Calu3 (cell line): ENCODE measurements around the gene ZNF681. TPM values are rescaled to one million over a fixed set of nuclear protein-coding genes. Genes with fewer than 3 reads are reported as not detected.
"Not testable (repeated sequence)": the region's sequence is repeated elsewhere in the genome, so short reads cannot be mapped to it uniquely, and the experiment has no call there.

Experiments
- BruUV-seq: library from RNA; stranded (reverse); fragments of 400-500 nt; replicated peaks from 2 replicates; lab custom pipeline; 2021; lab: Mats Ljungman, UMichigan
- CTCF ChIA-PET: fragments of 300-600 bp; sonication (Branson Sonifier 250); formaldehyde crosslinking; loops from one replicate; lab custom pipeline; 2022; ENCODE audit warnings: antibody characterized with exemption; lab: Charles Lee
- DNase-seq: peaks from one replicate; pipeline ENCODE4 v3.0.0; 2022
- H3K27ac Mint-ChIP-seq: one replicate; pipeline ENCODE4 v1.8.0; 2022; ENCODE audit warnings: mixed read lengths; ENCODE audit not compliant: unreplicated experiment
- H3K27me3 Mint-ChIP-seq: one replicate; pipeline ENCODE4 v1.8.0; 2022; ENCODE audit warnings: mixed read lengths; ENCODE audit not compliant: unreplicated experiment
- H3K36me3 Mint-ChIP-seq: one replicate; pipeline ENCODE4 v1.8.0; 2022; ENCODE audit warnings: mild to moderate bottlenecking, moderate library complexity, mixed read lengths; ENCODE audit not compliant: insufficient read depth, unreplicated experiment
- H3K4me1 Mint-ChIP-seq: one replicate; pipeline ENCODE4 v1.8.0; 2022; ENCODE audit warnings: mild to moderate bottlenecking, low read depth, mixed read lengths; ENCODE audit not compliant: unreplicated experiment
- H3K4me3 Mint-ChIP-seq: one replicate; pipeline ENCODE4 v1.8.0; 2022; ENCODE audit warnings: mild to moderate bottlenecking, low read depth, moderate library complexity, mixed read lengths; ENCODE audit not compliant: unreplicated experiment
- H3K9me3 Mint-ChIP-seq: one replicate; pipeline ENCODE4 v1.8.0; 2022; ENCODE audit warnings: low read depth, mixed read lengths; ENCODE audit not compliant: unreplicated experiment
- intact Hi-C: fragments of 100-400 bp; cut with micrococcal nuclease; formaldehyde crosslinking; loops from one replicate; pipeline ENCODE4 v1.10.0; 2022; ENCODE audit not compliant: unreplicated experiment
- total RNA-seq: library from RNA; stranded (reverse); gene quantifications from 2 replicates; pipeline ENCODE4 v1.2.3, GENCODE V29; 2022
- TF ChIP-seq, protein P1 (sequence below): fragments of 200-600 bp; IDR thresholded peaks from one replicate; pipeline ENCODE4 v1.8.0; 2022; ENCODE audit warnings: antibody characterized with exemption; ENCODE audit not compliant: unreplicated experiment

Gene ZNF681
- total RNA-seq, 1 experiment from 2014 or later: 6.9 TPM

DNA sequence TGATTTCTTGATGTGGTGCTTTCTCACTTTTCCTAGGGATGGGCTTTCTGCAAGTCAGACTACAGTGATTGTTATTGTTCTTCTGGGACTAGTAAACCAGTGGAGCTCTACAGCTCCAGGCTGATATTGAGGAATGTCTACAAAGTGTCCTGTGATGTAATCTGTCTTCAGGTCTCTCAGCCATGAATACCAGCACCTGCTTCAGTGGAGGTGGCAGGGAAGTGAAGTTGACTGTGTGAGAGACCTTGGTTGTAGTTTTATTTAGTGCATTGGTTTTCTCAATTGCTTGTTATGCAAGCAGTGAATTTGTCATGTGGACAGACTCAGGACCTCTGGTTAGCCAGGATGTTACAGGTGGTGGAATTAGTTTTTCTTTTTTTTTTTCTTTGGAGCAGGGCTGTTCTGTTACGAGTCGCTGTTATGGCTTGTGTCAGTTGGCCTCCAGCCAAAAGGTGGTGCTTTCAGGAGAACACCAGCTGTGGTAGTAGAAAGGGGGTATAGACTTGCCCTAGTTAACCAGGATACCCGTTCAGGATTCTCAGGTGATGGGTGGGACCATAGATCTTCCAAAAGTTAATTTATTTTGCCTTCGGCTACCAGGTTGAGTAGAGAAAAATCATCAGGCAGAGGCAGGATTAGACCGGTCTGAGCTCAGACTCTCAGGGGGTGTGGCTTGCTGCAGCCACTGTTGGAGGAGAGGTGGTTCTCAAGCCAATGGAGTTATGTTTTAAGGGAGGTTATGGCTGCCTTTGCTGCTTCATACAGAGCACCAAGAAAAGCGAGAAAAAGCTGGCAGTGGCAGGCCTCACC is 59.8 kb downstream of the ZNF681 start:
- Mint-ChIP-seq H3K36me3 (no peaks in the 10 kb centered on the region), H3K4me3 (no peak overlapping the region), H3K4me1 (no peaks in the 10 kb centered on the region), H3K27me3 (no peaks in the 10 kb centered on the region), H3K9me3 (peaks cover 20% of the 10 kb centered on the region), H3K27ac (no peak overlapping the region)
- CTCF ChIA-PET: no interaction called here
- intact Hi-C loops: no loop called here
- TF ChIP-seq, protein P1, sequence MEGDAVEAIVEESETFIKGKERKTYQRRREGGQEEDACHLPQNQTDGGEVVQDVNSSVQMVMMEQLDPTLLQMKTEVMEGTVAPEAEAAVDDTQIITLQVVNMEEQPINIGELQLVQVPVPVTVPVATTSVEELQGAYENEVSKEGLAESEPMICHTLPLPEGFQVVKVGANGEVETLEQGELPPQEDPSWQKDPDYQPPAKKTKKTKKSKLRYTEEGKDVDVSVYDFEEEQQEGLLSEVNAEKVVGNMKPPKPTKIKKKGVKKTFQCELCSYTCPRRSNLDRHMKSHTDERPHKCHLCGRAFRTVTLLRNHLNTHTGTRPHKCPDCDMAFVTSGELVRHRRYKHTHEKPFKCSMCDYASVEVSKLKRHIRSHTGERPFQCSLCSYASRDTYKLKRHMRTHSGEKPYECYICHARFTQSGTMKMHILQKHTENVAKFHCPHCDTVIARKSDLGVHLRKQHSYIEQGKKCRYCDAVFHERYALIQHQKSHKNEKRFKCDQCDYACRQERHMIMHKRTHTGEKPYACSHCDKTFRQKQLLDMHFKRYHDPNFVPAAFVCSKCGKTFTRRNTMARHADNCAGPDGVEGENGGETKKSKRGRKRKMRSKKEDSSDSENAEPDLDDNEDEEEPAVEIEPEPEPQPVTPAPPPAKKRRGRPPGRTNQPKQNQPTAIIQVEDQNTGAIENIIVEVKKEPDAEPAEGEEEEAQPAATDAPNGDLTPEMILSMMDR: no peak
- no peak for DNase-seq
- BruUV-seq: no TSS peak

DNA sequence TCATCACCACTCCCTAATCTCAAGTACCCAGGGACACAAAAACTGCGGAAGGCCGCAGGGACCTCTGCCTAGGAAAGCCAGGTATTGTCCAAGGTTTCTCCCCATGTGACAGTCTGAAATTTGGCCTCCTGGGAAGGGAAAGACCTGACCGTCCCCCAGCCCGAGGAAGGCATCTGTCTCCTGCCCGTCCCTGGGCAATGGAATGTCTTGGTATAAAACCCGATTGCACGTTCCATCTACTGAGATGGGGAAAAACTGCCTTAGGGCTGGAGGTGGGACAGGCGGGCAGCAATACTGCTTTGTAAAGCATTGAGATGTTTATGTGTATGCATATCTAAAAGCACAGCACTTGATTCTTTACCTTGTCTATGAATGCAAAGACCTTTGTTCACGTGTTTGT is 65.8 kb downstream of the ZNF681 start:
- H3K4me3 Mint-ChIP-seq, H3K27me3 Mint-ChIP-seq, H3K36me3 Mint-ChIP-seq, H3K4me1 Mint-ChIP-seq, H3K27ac Mint-ChIP-seq, BruUV-seq, intact Hi-C loops, CTCF ChIA-PET, DNase-seq: not testable (repeated sequence)
- peaks cover 14% of the 10 kb centered on the region for H3K9me3 Mint-ChIP-seq

Other genes starting within 250 kb of the ZNF681 start
- 15.6 and 16.1 TPM in 2 replicates for gene ZNF675, start 71.7 kb downstream of the ZNF681 start, total RNA-seq
- 9.7 and 10.0 TPM in 2 replicates for gene ZNF726, start 156.0 kb upstream of the ZNF681 start, total RNA-seq